ENCODE data around the gene IFT52. TPM values are rescaled to one million over a fixed set of nuclear protein-coding genes. Genes with fewer than 3 reads are reported as not detected.
A peak's percentile ranks its signal among the peaks of the same experiment; 100 is the strongest.

Gene IFT52
- total RNA-seq = 56.6 and 61.4 TPM in 2 replicates
- long read RNA-seq, transcript IFT52-201 (14 exons, 1,757 nt) = major isoform, 117 of 226 reads
- long read RNA-seq, transcript IFT52-202 (14 exons, 1,599 nt) = minor isoform, 48 of 226 reads
- long read RNA-seq, partial matches to known transcripts = 14 of 226 reads
- long read RNA-seq, other reads (novel, unspliced or antisense) = 47 of 226 reads

- Mint-ChIP-seq H3K27ac (peak within 1 kb of the TSS; percentile 99), H3K27me3 (no peaks in the 10 kb centered on the region), H3K4me1 (ENCODE audit: low read depth) (peaks cover 10% of the 10 kb centered on the region), H3K36me3 (ENCODE audit: insufficient read depth) (peaks cover 9% of the 10 kb centered on the region), H3K9me3 (ENCODE audit: low read depth) (no peaks in the 10 kb centered on the region), H3K4me3 (ENCODE audit: low read depth) (peak within 1 kb of the TSS; percentile 90)
- TF ChIP-seq, protein P1, sequence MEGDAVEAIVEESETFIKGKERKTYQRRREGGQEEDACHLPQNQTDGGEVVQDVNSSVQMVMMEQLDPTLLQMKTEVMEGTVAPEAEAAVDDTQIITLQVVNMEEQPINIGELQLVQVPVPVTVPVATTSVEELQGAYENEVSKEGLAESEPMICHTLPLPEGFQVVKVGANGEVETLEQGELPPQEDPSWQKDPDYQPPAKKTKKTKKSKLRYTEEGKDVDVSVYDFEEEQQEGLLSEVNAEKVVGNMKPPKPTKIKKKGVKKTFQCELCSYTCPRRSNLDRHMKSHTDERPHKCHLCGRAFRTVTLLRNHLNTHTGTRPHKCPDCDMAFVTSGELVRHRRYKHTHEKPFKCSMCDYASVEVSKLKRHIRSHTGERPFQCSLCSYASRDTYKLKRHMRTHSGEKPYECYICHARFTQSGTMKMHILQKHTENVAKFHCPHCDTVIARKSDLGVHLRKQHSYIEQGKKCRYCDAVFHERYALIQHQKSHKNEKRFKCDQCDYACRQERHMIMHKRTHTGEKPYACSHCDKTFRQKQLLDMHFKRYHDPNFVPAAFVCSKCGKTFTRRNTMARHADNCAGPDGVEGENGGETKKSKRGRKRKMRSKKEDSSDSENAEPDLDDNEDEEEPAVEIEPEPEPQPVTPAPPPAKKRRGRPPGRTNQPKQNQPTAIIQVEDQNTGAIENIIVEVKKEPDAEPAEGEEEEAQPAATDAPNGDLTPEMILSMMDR (IDR thresholded peaks at IDR 0.05; ENCODE audit: unreplicated experiment) = no peak
- DNase-seq (ENCODE audit: low spot score, unreplicated experiment) = peak; percentile 82
Measured at GRCh38 chr20:43590392-43591303, at the start of gene IFT52. TSS of gene IFT52 (plus strand) at chr20:43590937. CDS start at chr20:43594699, 3,762 bp downstream.

GRCh38 chr20:43541214-43541613, 49.5 kb upstream of the IFT52 start:
- Mint-ChIP-seq H3K4me3 (ENCODE audit: low read depth) (no peak overlapping the region), H3K4me1 (ENCODE audit: low read depth) (no peaks in the 10 kb centered on the region), H3K27ac (no peak overlapping the region), H3K9me3 (ENCODE audit: low read depth) (no peaks in the 10 kb centered on the region), H3K36me3 (ENCODE audit: insufficient read depth) (peaks cover 6% of the 10 kb centered on the region), H3K27me3 (no peaks in the 10 kb centered on the region)
- TF ChIP-seq, protein P1 (IDR thresholded peaks at IDR 0.05; ENCODE audit: unreplicated experiment) = no peak
- DNase-seq (ENCODE audit: low spot score, unreplicated experiment) = no peak

GRCh38 chr20:43542161-43542560, 48.6 kb upstream of the IFT52 start:
- TF ChIP-seq, protein P1 (IDR thresholded peaks at IDR 0.05; ENCODE audit: unreplicated experiment) = no peak
- Mint-ChIP-seq H3K27ac (no peak overlapping the region), H3K27me3 (no peaks in the 10 kb centered on the region), H3K4me3 (ENCODE audit: low read depth) (no peak overlapping the region), H3K9me3 (ENCODE audit: low read depth) (peaks cover 3% of the 10 kb centered on the region), H3K4me1 (ENCODE audit: low read depth) (no peaks in the 10 kb centered on the region), H3K36me3 (ENCODE audit: insufficient read depth) (peaks cover 10% of the 10 kb centered on the region)
- no peak for DNase-seq (ENCODE audit: low spot score, unreplicated experiment)

- Mint-ChIP-seq H3K4me1 (ENCODE audit: low read depth) (no peaks in the 10 kb centered on the region), H3K4me3 (ENCODE audit: low read depth) (no peak overlapping the region), H3K9me3 (ENCODE audit: low read depth) (peaks cover 8% of the 10 kb centered on the region), H3K27me3 (no peaks in the 10 kb centered on the region), H3K27ac (no peak overlapping the region), H3K36me3 (ENCODE audit: insufficient read depth) (peaks cover 16% of the 10 kb centered on the region)
- DNase-seq (ENCODE audit: low spot score, unreplicated experiment) = no peak
- TF ChIP-seq, protein P1 (IDR thresholded peaks at IDR 0.05; ENCODE audit: unreplicated experiment) = no peak
Measured at GRCh38 chr20:43542674-43543073, 48.1 kb upstream of the IFT52 start.

DNA sequence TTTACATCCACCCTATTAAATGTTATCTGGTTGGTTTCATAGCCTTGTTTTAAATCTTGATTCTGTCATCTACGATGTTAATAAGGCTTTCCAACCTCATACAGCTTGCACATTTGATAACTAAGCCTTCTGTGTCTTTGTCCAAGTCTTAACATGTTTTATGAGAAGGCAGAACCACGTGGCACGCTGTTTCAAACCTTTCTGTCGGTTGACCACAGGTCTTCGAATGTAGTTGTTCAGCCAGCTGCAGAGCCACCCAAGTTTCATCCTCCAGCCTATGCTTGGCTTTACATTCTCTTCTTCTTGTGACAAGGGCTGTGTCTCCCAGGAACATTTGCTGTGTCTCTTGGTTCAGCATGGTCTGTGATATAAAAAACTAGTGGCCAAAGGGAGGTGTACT, 47.6 kb upstream of the IFT52 start:
- Mint-ChIP-seq H3K27me3 (no peaks in the 10 kb centered on the region), H3K4me3 (ENCODE audit: low read depth) (no peak overlapping the region), H3K4me1 (ENCODE audit: low read depth) (no peaks in the 10 kb centered on the region), H3K9me3 (ENCODE audit: low read depth) (peaks cover 8% of the 10 kb centered on the region), H3K27ac (no peak overlapping the region), H3K36me3 (ENCODE audit: insufficient read depth) (peaks cover 20% of the 10 kb centered on the region)
- TF ChIP-seq, protein P1 (IDR thresholded peaks at IDR 0.05; ENCODE audit: unreplicated experiment) = no peak
- DNase-seq (ENCODE audit: low spot score, unreplicated experiment) = no peak

Measured in progenitor cell of endocrine pancreas (in vitro differentiated cells).